Ascending aorta (tissue), 2 donors: Measurements from ENCODE around the gene IFIT1B. TPM values are rescaled to one million over a fixed set of nuclear protein-coding genes. Genes with fewer than 3 reads are reported as not detected.

Source experiments
- DNase-seq, 2 donors: peaks; one replicate each; pipeline ENCODE4 v3.0.0-alpha.2; 2019; ENCODE audit warnings: low spot score in 2 of 2
- H3K27ac ChIP-seq, 2 donors: fragments of 200-600 bp; sonication (generic); one replicate each; pipeline ENCODE4 v1.5.1; 2016 to 2017; ENCODE audit warnings: mild to moderate bottlenecking in 1 of 2
- H3K27me3 ChIP-seq: fragments of 200-600 bp; sonication (generic); one replicate; pipeline ENCODE4 v1.5.1; 2017
- H3K36me3 ChIP-seq, 2 donors: fragments of 200-600 bp; sonication (generic); one replicate each; pipeline ENCODE4 v1.5.1; 2016
- H3K4me1 ChIP-seq, 2 donors: fragments of 200-600 bp; sonication (generic); one replicate each; pipeline ENCODE4 v1.5.1; 2016 to 2017; ENCODE audit warnings: mild to moderate bottlenecking in 1 of 2
- H3K4me3 ChIP-seq, 2 donors: fragments of 200-600 bp; sonication (generic); one replicate each; pipeline ENCODE4 v1.5.1; 2016 to 2017; ENCODE audit warnings: mild to moderate bottlenecking in 1 of 2
- H3K9me3 ChIP-seq, 2 donors: fragments of 200-600 bp; sonication (generic); one replicate each; pipeline ENCODE4 v1.5.1; 2016
- intact Hi-C: fragments of 100-400 bp; cut with DNase I; formaldehyde crosslinking; loops from one replicate; pipeline ENCODE4 v1.15.1; 2023
- total RNA-seq: library from RNA; depleted of rRNA; stranded (reverse); fragments of >200 nt; gene quantifications from one replicate; pipeline ENCODE4 v1.1.0, GENCODE V29; 2016
- TF ChIP-seq, protein P1 (sequence below), 3 experiments: fragments of 200-600 bp in 2 of 3; fragments of 450-650 bp in 1 of 3; sonication (generic) in 2 of 3; IDR thresholded peaks; one replicate each; pipeline ENCODE4 v1.5.1; 2016 to 2019; ENCODE audit warnings: antibody characterized with exemption in 3 of 3, mild to moderate bottlenecking in 1 of 3, moderate library complexity in 1 of 3

Gene IFIT1B
- total RNA-seq, 1 donor from 2014 or later: not detected

DNA sequence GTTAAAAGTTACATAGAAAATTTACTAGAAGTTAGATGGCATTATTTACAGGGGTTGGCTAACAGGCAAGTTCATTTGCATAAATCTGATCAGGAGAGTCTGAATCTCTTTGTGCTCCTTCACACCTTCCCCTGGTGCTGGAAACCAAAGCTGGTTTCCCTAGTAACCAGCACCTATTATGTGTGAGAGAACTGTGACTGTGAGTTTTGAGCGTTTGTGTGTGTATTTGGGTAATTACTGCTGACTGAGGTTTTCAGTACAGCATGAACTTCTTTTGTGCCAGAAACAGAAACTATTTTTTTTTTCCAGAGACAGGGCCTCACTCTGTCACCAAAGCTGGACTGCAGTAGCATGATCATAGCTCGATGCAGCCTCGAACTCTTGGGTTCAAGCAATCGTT, 10.3 kb upstream of the IFIT1B start:
- no peaks in the 10 kb centered on the region for H3K9me3 ChIP-seq
- no peaks in the 10 kb centered on the region for H3K36me3 ChIP-seq
- intact Hi-C loops: no loop called here
- H3K4me1 ChIP-seq: peaks cover 3 to 23% of the 10 kb centered on the region in 2 donors
- peak overlapping the region in 1 of 2 donors; percentile 22 for H3K27ac ChIP-seq
- DNase-seq: no peak
- TF ChIP-seq, protein P1, sequence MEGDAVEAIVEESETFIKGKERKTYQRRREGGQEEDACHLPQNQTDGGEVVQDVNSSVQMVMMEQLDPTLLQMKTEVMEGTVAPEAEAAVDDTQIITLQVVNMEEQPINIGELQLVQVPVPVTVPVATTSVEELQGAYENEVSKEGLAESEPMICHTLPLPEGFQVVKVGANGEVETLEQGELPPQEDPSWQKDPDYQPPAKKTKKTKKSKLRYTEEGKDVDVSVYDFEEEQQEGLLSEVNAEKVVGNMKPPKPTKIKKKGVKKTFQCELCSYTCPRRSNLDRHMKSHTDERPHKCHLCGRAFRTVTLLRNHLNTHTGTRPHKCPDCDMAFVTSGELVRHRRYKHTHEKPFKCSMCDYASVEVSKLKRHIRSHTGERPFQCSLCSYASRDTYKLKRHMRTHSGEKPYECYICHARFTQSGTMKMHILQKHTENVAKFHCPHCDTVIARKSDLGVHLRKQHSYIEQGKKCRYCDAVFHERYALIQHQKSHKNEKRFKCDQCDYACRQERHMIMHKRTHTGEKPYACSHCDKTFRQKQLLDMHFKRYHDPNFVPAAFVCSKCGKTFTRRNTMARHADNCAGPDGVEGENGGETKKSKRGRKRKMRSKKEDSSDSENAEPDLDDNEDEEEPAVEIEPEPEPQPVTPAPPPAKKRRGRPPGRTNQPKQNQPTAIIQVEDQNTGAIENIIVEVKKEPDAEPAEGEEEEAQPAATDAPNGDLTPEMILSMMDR (IDR thresholded peaks at IDR 0.05): no peak
- H3K4me3 ChIP-seq: no peak overlapping the region
- no peaks in the 10 kb centered on the region for H3K27me3 ChIP-seq

DNA sequence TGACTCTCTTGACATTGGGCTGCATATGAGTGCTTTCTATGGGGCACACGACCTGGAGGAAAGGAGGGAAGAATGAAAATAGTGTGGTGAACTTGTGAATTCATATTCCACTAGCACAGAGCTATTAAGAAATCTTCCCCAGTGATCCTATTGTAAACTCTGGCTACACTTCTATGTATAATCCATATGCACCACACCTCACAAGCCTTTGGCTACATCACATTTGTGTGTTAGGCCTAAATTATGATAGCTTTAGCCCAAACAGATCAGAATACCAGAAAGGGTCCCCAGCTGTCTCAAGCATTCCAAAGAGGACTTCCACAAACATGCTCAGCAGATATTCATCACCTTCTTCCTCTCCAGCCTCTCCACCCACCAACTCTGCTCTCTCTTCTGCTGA, 9.7 kb upstream of the IFIT1B start:
- intact Hi-C loops: no loop called here
- Histone ChIP-seq H3K27me3 (no peaks in the 10 kb centered on the region), H3K4me3 (no peak overlapping the region), H3K27ac (peak overlapping the region; percentile 17 to 22), H3K36me3 (no peaks in the 10 kb centered on the region), H3K9me3 (no peaks in the 10 kb centered on the region), H3K4me1 (peaks cover 3 to 23% of the 10 kb centered on the region in 2 donors)
- DNase-seq: no peak
- TF ChIP-seq, protein P1 (IDR thresholded peaks at IDR 0.05): no peak

DNA sequence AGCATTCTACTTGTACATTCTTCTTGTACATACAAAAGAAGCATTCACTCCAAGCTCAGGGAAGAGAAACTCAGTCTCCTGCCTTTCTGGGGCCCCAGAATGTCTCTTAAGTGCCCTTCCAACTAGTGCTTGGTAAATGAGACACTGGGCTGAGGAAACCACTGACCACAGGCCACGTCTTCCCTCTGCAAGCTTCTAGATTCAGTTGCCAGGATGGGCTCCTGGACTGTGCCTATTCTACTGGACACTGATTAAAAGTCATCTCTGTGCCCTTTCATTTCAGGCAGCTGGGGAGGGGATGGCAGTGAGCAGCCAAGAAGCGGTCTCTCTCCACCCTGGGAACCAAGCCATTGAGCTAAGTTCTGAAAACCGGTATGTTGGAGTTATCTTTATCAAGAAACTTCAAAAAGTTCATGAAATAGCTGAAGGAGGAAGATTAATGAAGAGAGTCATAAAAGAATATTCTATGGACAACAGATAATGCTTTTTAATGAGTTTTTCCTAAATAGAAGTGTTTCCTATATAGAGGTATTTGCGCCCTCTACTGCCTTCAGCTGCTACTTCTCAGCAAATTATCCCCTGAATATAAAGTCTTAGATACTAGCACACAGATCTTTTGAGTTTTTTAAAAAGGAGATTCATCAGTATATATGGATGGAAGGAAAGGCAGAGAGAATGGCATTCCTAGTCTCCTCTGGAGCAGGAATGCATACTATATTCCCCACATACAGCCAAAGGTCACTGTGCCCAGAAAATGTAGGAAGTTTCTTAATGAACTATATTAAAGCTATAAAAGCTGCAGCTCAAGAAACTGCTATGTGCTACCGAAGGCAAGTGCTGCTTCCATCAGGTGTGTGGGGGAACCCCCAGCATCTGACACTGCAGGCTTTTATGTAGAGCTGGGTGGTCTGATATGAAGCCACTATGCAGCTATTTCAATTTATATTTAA, 8.4 kb upstream of the IFIT1B start:
- DNase-seq: no peak
- no peaks in the 10 kb centered on the region for H3K27me3 ChIP-seq
- H3K4me3 ChIP-seq: no peak overlapping the region
- TF ChIP-seq, protein P1 (IDR thresholded peaks at IDR 0.05): peak; percentile 37 to 61 (median 41)
- no peaks in the 10 kb centered on the region for H3K36me3 ChIP-seq
- H3K4me1 ChIP-seq: peaks cover 9 to 27% of the 10 kb centered on the region in 2 donors
- intact Hi-C loops: loop anchor here (5.0 kb wide), 1 partner anchor 42 kb away; the partner anchor contains the start of gene IFIT3
- no peaks in the 10 kb centered on the region for H3K9me3 ChIP-seq
- H3K27ac ChIP-seq: no peak overlapping the region

DNA sequence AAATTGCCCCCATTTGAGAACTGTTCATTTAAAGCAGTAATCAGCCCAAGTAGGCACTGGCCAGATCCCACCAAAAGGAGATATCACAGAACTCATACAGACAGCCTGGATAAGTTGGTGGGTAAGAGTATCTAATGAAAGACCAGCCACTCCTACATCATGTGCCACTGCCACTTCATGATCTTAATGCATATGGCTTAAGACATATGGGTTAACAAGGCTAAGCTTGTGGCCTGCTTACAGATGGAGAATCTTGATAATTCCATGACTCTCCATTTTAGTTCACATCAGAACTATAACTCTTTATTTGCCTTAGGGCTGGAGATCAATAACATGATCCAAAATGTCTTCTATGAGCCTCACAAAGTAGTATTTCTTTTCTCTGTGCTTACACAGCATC, 6.8 kb upstream of the IFIT1B start:
- H3K4me3 ChIP-seq: no peak overlapping the region
- DNase-seq: no peak
- H3K9me3 ChIP-seq: no peaks in the 10 kb centered on the region
- H3K27me3 ChIP-seq: no peaks in the 10 kb centered on the region
- peaks cover 13 to 34% of the 10 kb centered on the region in 2 donors for H3K4me1 ChIP-seq
- intact Hi-C loops: loop anchor here (5.0 kb wide), 1 partner anchor 44 kb away; the partner anchor contains the start of gene IFIT3
- TF ChIP-seq, protein P1 (IDR thresholded peaks at IDR 0.05): no peak
- H3K36me3 ChIP-seq: no peaks in the 10 kb centered on the region
- H3K27ac ChIP-seq: no peak overlapping the region

DNA sequence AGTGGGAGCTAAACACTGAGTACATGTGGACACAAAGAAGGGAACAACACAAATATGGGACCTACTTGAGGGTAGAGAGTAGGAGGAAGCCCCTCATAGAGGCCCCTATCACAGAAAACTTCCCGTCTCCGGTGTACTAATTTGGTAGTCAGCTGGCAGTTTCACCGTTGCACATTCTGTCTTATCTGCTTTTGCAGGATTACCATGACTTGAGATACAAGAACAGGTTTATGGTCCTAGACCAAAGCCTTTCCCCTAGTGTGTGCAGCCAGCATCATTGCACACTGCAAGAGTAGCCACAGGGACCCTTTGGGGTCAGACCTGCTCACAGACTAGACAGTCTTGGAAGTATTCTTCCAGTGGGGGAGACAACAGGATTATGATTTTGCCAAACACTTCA, 5.9 kb upstream of the IFIT1B start:
- Histone ChIP-seq H3K36me3 (no peaks in the 10 kb centered on the region), H3K27me3 (no peaks in the 10 kb centered on the region), H3K4me1 (peaks cover 13 to 34% of the 10 kb centered on the region in 2 donors), H3K9me3 (no peaks in the 10 kb centered on the region), H3K4me3 (no peak overlapping the region), H3K27ac (no peak overlapping the region)
- TF ChIP-seq, protein P1 (IDR thresholded peaks at IDR 0.05): no peak
- no peak for DNase-seq
- intact Hi-C loops: loop anchor here (5.0 kb wide), 1 partner anchor 45 kb away; the partner anchor contains the start of gene IFIT3
